HEK293 (cell line): ENCODE measurements around the gene ZNHIT2.

ENCODE experiments used
- CTCF ChIA-PET: fragments of 350-600 bp; formaldehyde crosslinking; extraction: SDS; loops from one replicate; lab custom pipeline; 2021; ENCODE audit warnings: antibody characterized with exemption; lab: Yijun Ruan, JAX
- POLR2A ChIA-PET: fragments of 300-600 bp; formaldehyde crosslinking; extraction: SDS; loops from one replicate; lab custom pipeline; 2020; ENCODE audit warnings: antibody characterized with exemption, inconsistent platforms; lab: Yijun Ruan, JAX
- H3K27ac ChIP-seq: fragments of 200-500 bp; sonication (Bioruptor generic); 2 replicates; pipeline ENCODE4 v1.5.1; 2014; ENCODE audit warnings: low read depth, low read length, control low read depth, inconsistent platforms; ENCODE audit errors: extremely low read depth
- H3K36me3 ChIP-seq, 2 experiments: fragments of 200-500 bp in 1 of 2; sonication (Bioruptor generic) in 1 of 2; 1 replicate in 1 of 2; 2 replicates in 1 of 2; pipeline ENCODE4 v1.5.1; 2014 to 2017; ENCODE audit warnings: inconsistent platforms in 2 of 2, low read length in 2 of 2; ENCODE audit not compliant: control insufficient read depth in 2 of 2, insufficient read depth in 1 of 2
- H3K4me1 ChIP-seq: fragments of 200-500 bp; sonication (Bioruptor generic); 2 replicates; pipeline ENCODE4 v1.5.1; 2014; ENCODE audit warnings: mild to moderate bottlenecking, low read length, inconsistent platforms; ENCODE audit not compliant: control insufficient read depth, insufficient read depth
- H3K4me3 ChIP-seq: 2 replicates; pipeline ENCODE4 v1.5.1; 2011; ENCODE audit warnings: low read depth, mild to moderate bottlenecking, control low read depth, low read length, moderate library complexity
- H3K9me3 ChIP-seq: fragments of 200-500 bp; sonication (Bioruptor generic); 2 replicates; pipeline ENCODE4 v1.5.1; 2014; ENCODE audit warnings: low read depth, low read length, inconsistent platforms; ENCODE audit not compliant: control insufficient read depth, insufficient read depth
- AEBP2 ChIP-seq: fragments of 450-650 bp; formaldehyde crosslinking; IDR thresholded peaks from 2 replicates; pipeline ENCODE4 v1.5.1; 2016; ENCODE audit warnings: missing biosample characterization, missing genetic modification characterization, borderline replicate concordance
- BCL11A ChIP-seq: fragments of 450-650 bp; formaldehyde crosslinking; IDR thresholded peaks from 2 replicates; pipeline ENCODE4 v1.5.1; 2016; ENCODE audit warnings: low read depth, missing biosample characterization, missing genetic modification characterization
- MEIS1 ChIP-seq: sonication (generic); formaldehyde crosslinking; IDR thresholded peaks from 2 replicates; pipeline ENCODE4 v1.8.1; 2022; ENCODE audit warnings: missing genetic modification reagents, mild to moderate bottlenecking, borderline replicate concordance
- RBAK ChIP-seq: fragments of 450-650 bp; formaldehyde crosslinking; IDR thresholded peaks from 2 replicates; pipeline ENCODE4 v1.5.1; 2016; ENCODE audit warnings: missing biosample characterization, missing genetic modification characterization
- TSHZ1 ChIP-seq: fragments of 450-650 bp; formaldehyde crosslinking; IDR thresholded peaks from 2 replicates; pipeline ENCODE4 v1.5.1; 2016; ENCODE audit warnings: missing biosample characterization, missing genetic modification characterization, borderline replicate concordance
- YY1 ChIP-seq: fragments of 450-650 bp; formaldehyde crosslinking; IDR thresholded peaks from 2 replicates; pipeline ENCODE4 v1.5.1; 2018; ENCODE audit warnings: missing biosample characterization, missing genetic modification characterization
- ZFHX2 ChIP-seq: fragments of 450-650 bp; formaldehyde crosslinking; conservative IDR thresholded peaks from 2 replicates; pipeline ENCODE4 v1.5.1; 2016; ENCODE audit warnings: missing biosample characterization, missing genetic modification characterization
- ZNF10 ChIP-seq: fragments of 450-650 bp; formaldehyde crosslinking; IDR thresholded peaks from 2 replicates; pipeline ENCODE4 v1.5.1; 2017; ENCODE audit warnings: missing biosample characterization, missing genetic modification characterization
- ZNF114 ChIP-seq: fragments of 450-650 bp; formaldehyde crosslinking; IDR thresholded peaks from 2 replicates; pipeline ENCODE4 v1.5.0; 2017; ENCODE audit warnings: missing biosample characterization, missing genetic modification characterization
- ZNF148 ChIP-seq: fragments of 450-650 bp; formaldehyde crosslinking; IDR thresholded peaks from 2 replicates; pipeline ENCODE4 v1.5.0; 2017; ENCODE audit warnings: missing biosample characterization, missing genetic modification characterization, borderline replicate concordance
- ZNF223 ChIP-seq: fragments of 450-650 bp; formaldehyde crosslinking; IDR thresholded peaks from 2 replicates; pipeline ENCODE4 v1.5.1; 2016; ENCODE audit warnings: missing biosample characterization, missing genetic modification characterization
- ZNF280C ChIP-seq: fragments of 450-650 bp; formaldehyde crosslinking; IDR thresholded peaks from 2 replicates; pipeline ENCODE4 v1.5.1; 2016; ENCODE audit warnings: missing biosample characterization, missing genetic modification characterization
- ZNF350 ChIP-seq: fragments of 450-650 bp; formaldehyde crosslinking; IDR thresholded peaks from 2 replicates; pipeline ENCODE4 v1.5.0; 2017; ENCODE audit warnings: missing biosample characterization, mild to moderate bottlenecking, missing genetic modification characterization
- ZNF433 ChIP-seq: fragments of 450-650 bp; formaldehyde crosslinking; IDR thresholded peaks from 2 replicates; pipeline ENCODE4 v1.5.1; 2016; ENCODE audit warnings: missing biosample characterization, missing genetic modification characterization, low read depth
- ZNF473 ChIP-seq: fragments of 450-650 bp; formaldehyde crosslinking; IDR thresholded peaks from 2 replicates; pipeline ENCODE4 v1.5.1; 2017; ENCODE audit warnings: missing biosample characterization, missing genetic modification characterization
- ZNF530 ChIP-seq: fragments of 450-650 bp; formaldehyde crosslinking; IDR thresholded peaks from 2 replicates; pipeline ENCODE4 v1.5.1; 2016; ENCODE audit warnings: low read depth, missing biosample characterization, missing genetic modification characterization
- ZNF561 ChIP-seq: fragments of 450-650 bp; IDR thresholded peaks from 2 replicates; pipeline ENCODE4 v1.5.1; 2018; ENCODE audit warnings: missing biosample characterization, missing genetic modification characterization, borderline replicate concordance
- ZNF571 ChIP-seq: fragments of 450-650 bp; formaldehyde crosslinking; IDR thresholded peaks from 2 replicates; pipeline ENCODE4 v1.5.0; 2017; ENCODE audit warnings: missing biosample characterization, missing genetic modification characterization
- ZNF623 ChIP-seq: fragments of 450-650 bp; formaldehyde crosslinking; IDR thresholded peaks from 2 replicates; pipeline ENCODE4 v1.5.1; 2016; ENCODE audit warnings: missing biosample characterization, missing genetic modification characterization
- ZNF624 ChIP-seq: fragments of 450-650 bp; formaldehyde crosslinking; IDR thresholded peaks from 2 replicates; pipeline ENCODE4 v1.5.1; 2017; ENCODE audit warnings: missing biosample characterization, missing genetic modification characterization
- ZNF639 ChIP-seq: fragments of 450-650 bp; formaldehyde crosslinking; IDR thresholded peaks from 2 replicates; pipeline ENCODE4 v1.5.1; 2016; ENCODE audit warnings: missing biosample characterization, missing genetic modification characterization
- ZNF670 ChIP-seq: fragments of 450-650 bp; formaldehyde crosslinking; IDR thresholded peaks from 2 replicates; pipeline ENCODE4 v1.5.1; 2016; ENCODE audit warnings: missing biosample characterization, missing genetic modification characterization, low read depth
- ZSCAN30 ChIP-seq: fragments of 450-650 bp; IDR thresholded peaks from 2 replicates; pipeline ENCODE4 v1.5.1; 2018; ENCODE audit warnings: missing biosample characterization, mild to moderate bottlenecking, missing genetic modification characterization, moderate library complexity

The ZNHIT2 gene

GRCh38 chr11:65095974-65096806, 21.3 kb downstream of the ZNHIT2 start, which contains the start of gene VPS51 (continued):
- TF ChIP-seq ZNF114 = no peak
- peak; percentile 88; the same call in 1 of the 2 replicates for TF ChIP-seq AEBP2 (tag by site-specific recombination)
- peak; percentile 59; the same call in 1 of the 2 replicates for TF ChIP-seq ZNF10 (tag by site-specific recombination)
- TF ChIP-seq ZFHX2 (tag by site-specific recombination) = peak; percentile 53
- TF ChIP-seq TSHZ1 (tag by site-specific recombination) = 0 out of 2 replicates have a peak, but pooled peaks have one; percentile 78
- TF ChIP-seq ZNF350 (tag by site-specific recombination) = no peak
- TF ChIP-seq ZNF223 (tag by site-specific recombination) = no peak
- no peak for TF ChIP-seq ZNF670 (tag by site-specific recombination)
- TF ChIP-seq ZNF148 = peak; percentile 88
- TF ChIP-seq ZNF624 (tag by site-specific recombination) = 0 out of 2 replicates have a peak, but pooled peaks have one; percentile 63
- no peak for TF ChIP-seq ZNF571
- TF ChIP-seq BCL11A (tag by site-specific recombination) = no peak
- no peak for TF ChIP-seq ZNF473 (tag by site-specific recombination)
- TF ChIP-seq YY1 = peak; percentile 96
- TF ChIP-seq ZNF623 (tag by site-specific recombination) = no peak; the same call in 1 of the 2 replicates
- TF ChIP-seq ZNF530 (tag by site-specific recombination) = peak; percentile 29; the same call in 1 of the 2 replicates
- TF ChIP-seq RBAK = no peak

- CTCF ChIA-PET = interaction anchor here (1.8 kb wide), 1 partner anchor 15 kb away, joined by 8 read pairs; no protein-coding TSS in a partner anchor
- H3K27ac ChIP-seq = no peak overlapping the region
- peaks cover 0 to 8% of the 10 kb centered on the region in 2 experiments; a peak in 2 of 3 replicates for H3K36me3 ChIP-seq
- no peaks in the 10 kb centered on the region for H3K9me3 ChIP-seq
- H3K4me1 ChIP-seq = no peaks in the 10 kb centered on the region
- no peak overlapping the region; the same call in 1 of the 2 replicates for H3K4me3 ChIP-seq
- POLR2A ChIA-PET = interaction anchor here (0.8 to 2.6 kb wide), 9 partner anchors 10 to 317 kb away, joined by 3 to 24 read pairs (median 5); partner anchors contain the start of genes ARL2, CDCA5, SAC3D1 and SF1
- TF ChIP-seq ZNF639 (tag by site-specific recombination) (no peak), ZNF350 (tag by site-specific recombination) (no peak), MEIS1 (no peak), ZNF280C (tag by site-specific recombination) (no peak), ZSCAN30 (tag by site-specific recombination) (no peak), ZNF433 (tag by site-specific recombination) (no peak), ZNF561 (tag by site-specific recombination) (no peak)
These were observed 22.1 kb downstream of the ZNHIT2 start for GRCh38 chr11:65095427-65095826.
